GM21390 (cell line): Measurements from ENCODE around the gene PRKN.
"Not testable (repeated sequence)": the region's sequence is repeated elsewhere in the genome, so short reads cannot be mapped to it uniquely, and the experiment has no call there.

Source experiments
- ATAC-seq: cut with Tn5 transposase; IDR thresholded peaks from one replicate; pipeline ENCODE4 v1.9.1; 2021; ENCODE audit not compliant: unreplicated experiment

Gene PRKN

DNA sequence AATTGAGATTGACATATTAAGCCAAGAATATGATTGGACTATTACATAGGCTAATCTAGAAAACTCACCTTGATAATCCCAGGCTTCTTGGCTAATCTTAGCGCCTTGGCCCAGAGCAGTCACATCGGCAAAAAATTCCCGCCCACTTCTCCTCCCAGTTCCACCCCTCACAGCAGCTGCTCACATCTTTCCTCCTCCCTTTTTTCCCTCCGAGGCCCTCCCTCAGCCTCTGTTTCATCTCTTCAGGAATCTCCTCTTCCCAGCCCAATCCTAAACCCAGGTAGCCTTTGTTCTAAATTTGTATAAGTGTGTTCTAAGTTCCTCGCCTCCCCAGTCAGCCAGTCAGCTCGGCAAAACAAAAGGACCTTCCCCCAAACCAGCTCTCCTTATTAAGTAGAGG, 184.3 kb downstream of the PRKN start:
- ATAC-seq: no peak

GRCh38 chr6:162541019-162541601, 186.5 kb downstream of the PRKN start:
- ATAC-seq: no peak

- no peak for ATAC-seq
Observed at GRCh38 chr6:162539321-162539720, 188.2 kb downstream of the PRKN start.

GRCh38 chr6:162538643-162539064, 188.9 kb downstream of the PRKN start:
- ATAC-seq: no peak

- no peak for ATAC-seq
Observed at GRCh38 chr6:162533009-162533400, 194.6 kb downstream of the PRKN start.

DNA sequence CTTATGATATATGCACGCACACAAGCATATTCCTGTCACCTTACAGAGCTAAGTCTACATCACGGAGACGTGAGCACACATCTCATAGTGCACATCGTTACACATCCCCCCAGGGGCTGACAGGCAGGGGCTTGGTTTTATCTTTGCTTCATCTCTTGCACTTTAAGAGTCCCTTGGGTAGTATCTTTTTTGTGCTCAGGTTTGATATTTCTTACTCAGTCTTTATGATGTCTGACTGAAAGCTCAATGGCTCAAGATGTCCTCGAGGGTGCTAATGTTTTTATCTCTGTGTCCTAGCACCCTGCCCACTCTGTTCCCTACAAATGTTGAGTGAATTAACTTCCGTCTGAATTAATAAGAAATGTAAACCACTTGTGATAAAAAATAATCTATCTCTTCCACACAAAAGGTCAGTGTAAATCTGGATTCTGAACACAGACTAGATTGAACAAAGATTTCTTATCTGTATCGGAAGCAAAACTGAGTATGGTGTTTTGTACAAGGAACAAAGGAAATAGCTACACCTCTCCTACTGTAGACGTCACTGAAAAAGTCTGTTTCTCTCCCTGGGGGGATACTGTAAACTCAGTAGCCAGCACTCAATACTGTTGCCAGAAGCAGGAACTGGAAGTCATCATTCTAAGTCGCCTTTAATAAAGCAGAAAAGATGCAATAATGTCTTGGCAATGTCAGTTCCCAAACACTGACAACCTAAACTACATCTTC, 195.1 kb downstream of the PRKN start:
- ATAC-seq: no peak

DNA sequence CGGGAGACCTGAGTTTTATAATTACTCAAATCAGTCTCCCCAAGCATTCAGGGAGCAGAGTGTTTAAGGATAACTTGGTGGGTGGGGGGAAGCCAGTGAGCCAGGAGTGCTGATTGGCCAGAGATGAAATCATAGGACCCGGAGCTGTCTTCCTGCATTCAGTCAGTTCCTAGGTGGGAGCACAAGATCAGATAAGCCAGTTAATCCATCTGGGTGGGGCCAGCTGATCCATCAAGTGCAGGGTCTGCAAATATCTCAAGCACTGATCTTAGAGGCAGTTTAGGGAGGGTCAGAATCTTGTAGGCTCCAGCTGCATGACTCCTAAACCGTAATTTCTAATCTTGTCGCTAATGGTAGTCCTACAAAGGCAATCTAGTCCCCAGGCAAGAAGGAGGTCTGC, 196.2 kb downstream of the PRKN start:
- not testable (repeated sequence) for ATAC-seq

DNA sequence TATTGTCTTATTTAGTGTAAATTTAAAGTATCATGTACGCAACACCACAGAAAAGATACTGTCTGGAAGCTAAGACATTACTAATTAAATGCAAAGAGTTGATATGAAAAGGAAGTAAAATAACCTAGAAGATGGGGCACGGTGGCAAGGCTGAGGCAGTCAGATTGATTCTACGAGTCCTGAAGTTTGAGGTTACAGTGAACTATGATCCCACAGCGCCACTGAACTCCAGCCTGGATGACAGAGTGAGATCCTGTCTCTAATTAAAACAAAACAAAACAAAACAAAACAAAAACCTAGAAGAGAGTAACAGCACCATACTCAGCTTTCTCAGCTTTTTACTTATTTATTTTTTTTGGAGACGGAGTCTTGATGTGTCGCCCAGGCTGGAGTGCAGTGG, 199.0 kb downstream of the PRKN start:
- ATAC-seq: no peak

DNA sequence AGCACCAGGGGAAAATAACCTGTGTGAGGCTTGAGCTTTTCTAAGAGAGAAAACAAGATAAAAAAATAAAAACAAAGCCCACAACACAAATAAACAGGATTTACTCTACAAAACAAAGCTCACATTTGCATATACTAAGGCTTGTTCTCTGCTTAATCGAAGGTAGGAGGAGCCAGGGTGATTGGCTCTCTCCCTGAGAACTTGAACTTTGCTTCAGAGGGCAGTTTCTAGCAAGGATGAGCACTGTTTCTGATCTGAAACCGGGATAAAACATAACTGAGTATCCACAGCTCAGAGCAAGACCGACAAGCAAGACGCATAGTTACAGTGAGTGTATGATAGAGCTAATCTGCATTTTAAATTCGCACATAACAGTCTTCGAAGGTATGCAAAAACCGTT, 200.6 kb downstream of the PRKN start:
- no peak for ATAC-seq

- no peak for ATAC-seq
Observed at GRCh38 chr6:162525181-162525580, 202.4 kb downstream of the PRKN start.

GRCh38 chr6:162512744-162513143, 214.8 kb downstream of the PRKN start:
- ATAC-seq: no peak

- ATAC-seq: no peak
Observed at GRCh38 chr6:162497389-162497788, 230.2 kb downstream of the PRKN start.

GRCh38 chr6:162493917-162494316, 233.6 kb downstream of the PRKN start:
- ATAC-seq: no peak

DNA sequence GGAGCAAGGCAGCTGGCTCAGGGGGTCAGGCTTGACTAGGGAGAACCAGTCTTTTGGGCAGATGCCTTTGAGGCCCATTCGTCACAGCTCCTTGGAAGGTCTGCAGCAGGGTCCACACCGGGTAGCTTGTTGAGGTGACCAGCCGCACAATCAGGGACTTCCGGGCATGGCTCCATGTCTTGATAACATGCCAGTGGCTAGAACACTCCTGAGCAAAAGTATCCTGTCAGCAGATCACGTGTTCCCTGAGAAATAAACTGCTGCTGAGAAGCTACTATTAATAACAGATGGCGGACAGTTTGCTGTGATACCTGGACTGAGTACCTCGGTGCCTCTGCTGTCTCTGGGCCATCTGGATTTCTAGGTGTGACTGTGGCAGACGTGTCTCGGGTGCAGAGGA, 235.9 kb downstream of the PRKN start:
- ATAC-seq: no peak

GRCh38 chr6:162489101-162489976, 238.2 kb downstream of the PRKN start:
- no peak for ATAC-seq

- ATAC-seq: no peak
Observed at GRCh38 chr6:162488444-162488843, 239.1 kb downstream of the PRKN start.

GRCh38 chr6:162485464-162485863, 242.1 kb downstream of the PRKN start:
- ATAC-seq: no peak

- ATAC-seq: no peak
Observed at GRCh38 chr6:162481938-162482337, 245.6 kb downstream of the PRKN start.

- no peak for ATAC-seq
Observed at GRCh38 chr6:162481320-162481719, 246.2 kb downstream of the PRKN start.

DNA sequence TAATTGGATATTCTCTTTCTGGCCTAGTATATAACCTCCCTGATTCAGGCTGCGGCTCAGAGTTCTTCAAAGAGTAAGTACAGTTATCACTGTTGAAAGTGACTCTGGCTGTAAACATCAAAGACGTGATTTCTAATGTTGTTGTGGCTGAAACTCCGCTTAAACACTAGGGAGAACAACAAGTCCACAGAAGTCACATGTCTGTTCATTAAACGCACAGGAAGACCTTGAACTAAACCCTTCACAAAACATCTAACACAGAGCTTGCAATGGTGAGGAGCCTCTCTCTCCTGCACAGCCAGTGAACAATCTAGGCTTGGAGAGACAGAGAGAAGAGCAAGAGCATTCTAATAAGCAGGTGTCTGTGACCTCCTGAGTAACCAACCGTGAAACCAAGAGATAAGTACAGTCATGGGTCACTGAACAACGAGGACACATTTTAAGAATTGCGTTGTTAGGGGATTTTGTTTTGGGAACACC, 249.3 kb downstream of the PRKN start:
- ATAC-seq: no peak

DNA sequence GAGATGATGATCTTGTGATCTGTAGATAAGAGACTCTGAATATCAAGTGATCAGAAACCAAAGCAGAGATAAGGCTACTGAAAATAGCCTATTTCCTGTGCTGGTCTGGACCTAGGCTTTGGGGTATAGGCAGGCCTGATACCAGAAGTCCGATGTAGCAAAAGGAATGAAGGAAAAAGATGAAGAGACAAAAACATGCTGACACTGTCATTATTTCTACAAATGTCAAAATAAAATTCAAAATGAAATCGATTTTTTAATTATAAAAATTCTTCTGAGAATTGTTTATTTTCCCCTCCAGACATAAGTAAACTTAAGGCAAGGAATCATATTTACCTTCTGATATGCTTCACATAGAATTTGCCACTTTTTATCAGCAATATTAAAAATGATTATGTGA, 252.8 kb downstream of the PRKN start:
- no peak for ATAC-seq

DNA sequence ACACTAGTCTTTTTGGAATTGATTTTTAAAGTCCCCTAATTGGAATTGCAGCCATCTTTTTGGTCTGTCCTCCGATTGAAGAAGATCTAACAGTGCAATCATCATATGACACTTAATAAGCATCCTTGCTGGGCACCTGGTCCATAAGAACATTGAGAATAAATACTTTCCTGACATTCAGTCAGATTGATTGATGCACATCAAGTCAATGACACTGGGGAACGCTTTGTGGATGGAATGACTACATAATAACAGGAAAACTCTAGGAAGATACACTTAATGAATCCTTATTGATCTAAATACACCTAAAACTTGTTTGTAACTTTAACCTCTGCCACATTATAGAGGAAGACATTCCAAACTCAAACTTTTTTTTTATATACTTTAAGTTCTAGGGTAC, 255.7 kb downstream of the PRKN start:
- ATAC-seq: no peak
